ENCODE results near the gene HAND1. TPM values are rescaled to one million over a fixed set of nuclear protein-coding genes. Genes with fewer than 3 reads are reported as not detected.
"Not testable (repeated sequence)": the region's sequence is repeated elsewhere in the genome, so short reads cannot be mapped to it uniquely, and the experiment has no call there.

The HAND1 gene
- not detected in 2 replicates for total RNA-seq

GRCh38 chr5:154478224-154478565 lies at the start of gene HAND1:
HAND1 (minus strand) TSS chr5:154478227; CDS start chr5:154478008, 219 bp downstream.
- DNase-seq (ENCODE audit: low read depth in 2 of 2): peak; percentile 23 to 55

- DNase-seq (ENCODE audit: low read depth in 2 of 2): no peak
These were observed 48.5 kb upstream of the HAND1 start for GRCh38 chr5:154526231-154527226.

GRCh38 chr5:154524859-154525258 lies 46.8 kb upstream of the HAND1 start:
- no peak for DNase-seq (ENCODE audit: low read depth in 2 of 2)

GRCh38 chr5:154524181-154524580 lies 46.2 kb upstream of the HAND1 start:
- no peak for DNase-seq (ENCODE audit: low read depth in 2 of 2)

- DNase-seq (ENCODE audit: low read depth in 2 of 2): no peak
These were observed 45.7 kb upstream of the HAND1 start for GRCh38 chr5:154523709-154524108.

GRCh38 chr5:154523104-154523503 lies 45.1 kb upstream of the HAND1 start:
- no peak for DNase-seq (ENCODE audit: low read depth in 2 of 2)

GRCh38 chr5:154522284-154522683 lies 44.3 kb upstream of the HAND1 start:
- DNase-seq (ENCODE audit: low read depth in 2 of 2): no peak

- no peak for DNase-seq (ENCODE audit: low read depth in 2 of 2)
These were observed 43.7 kb upstream of the HAND1 start for GRCh38 chr5:154521756-154522155.

GRCh38 chr5:154520861-154521453 lies 42.9 kb upstream of the HAND1 start:
- DNase-seq (ENCODE audit: low read depth in 2 of 2): peak; percentile 1 to 14

- DNase-seq (ENCODE audit: low read depth in 2 of 2): no peak
These were observed 41.3 kb upstream of the HAND1 start for GRCh38 chr5:154519359-154519758.

- DNase-seq (ENCODE audit: low read depth in 2 of 2): no peak
These were observed 40.4 kb upstream of the HAND1 start for GRCh38 chr5:154518438-154518867.

GRCh38 chr5:154517810-154518437 lies 39.9 kb upstream of the HAND1 start:
- DNase-seq (ENCODE audit: low read depth in 2 of 2): no peak

GRCh38 chr5:154517181-154517580 lies 39.2 kb upstream of the HAND1 start:
- DNase-seq (ENCODE audit: low read depth in 2 of 2): no peak

GRCh38 chr5:154516475-154516874 lies 38.4 kb upstream of the HAND1 start:
- no peak for DNase-seq (ENCODE audit: low read depth in 2 of 2)

- DNase-seq (ENCODE audit: low read depth in 2 of 2): not testable (repeated sequence)
These were observed 37.5 kb upstream of the HAND1 start for GRCh38 chr5:154515488-154515887.

- DNase-seq (ENCODE audit: low read depth in 2 of 2): no peak
These were observed 36.3 kb upstream of the HAND1 start for GRCh38 chr5:154514331-154514730.

- DNase-seq (ENCODE audit: low read depth in 2 of 2): no peak
These were observed 35.6 kb upstream of the HAND1 start for GRCh38 chr5:154513669-154514084.

GRCh38 chr5:154511984-154512383 lies 34.0 kb upstream of the HAND1 start:
- DNase-seq (ENCODE audit: low read depth in 2 of 2): no peak

- no peak for DNase-seq (ENCODE audit: low read depth in 2 of 2)
These were observed 31.9 kb upstream of the HAND1 start for GRCh38 chr5:154509784-154510555.

GRCh38 chr5:154508114-154508513 lies 30.1 kb upstream of the HAND1 start:
- DNase-seq (ENCODE audit: low read depth in 2 of 2): no peak

- no peak for DNase-seq (ENCODE audit: low read depth in 2 of 2)
These were observed 28.7 kb upstream of the HAND1 start for GRCh38 chr5:154506716-154507080.

All from dermis microvascular lymphatic vessel endothelial cell (primary cell).